Mammary epithelial cell (primary cell): ENCODE data around the gene ADAMTS7.

ENCODE experiments used
- EZH2 ChIP-seq: IDR thresholded peaks from 2 replicates; pipeline ENCODE4 v1.6.1; 2012; ENCODE audit warnings: low read length, inconsistent platforms, borderline replicate concordance
- TF ChIP-seq, protein P1 (sequence below), 2 donors: IDR thresholded peaks in 1 of 2; conservative IDR thresholded peaks in 1 of 2; 2 replicates each; pipeline ENCODE4 v1.5.1; 2011 to 2012; ENCODE audit warnings: inconsistent platforms in 2 of 2, low read length in 2 of 2, mild to moderate bottlenecking in 2 of 2, control low read depth in 1 of 2, low read depth in 1 of 2; ENCODE audit not compliant: insufficient read depth in 1 of 2; ENCODE audit errors: extremely low read depth in 1 of 2

DNA sequence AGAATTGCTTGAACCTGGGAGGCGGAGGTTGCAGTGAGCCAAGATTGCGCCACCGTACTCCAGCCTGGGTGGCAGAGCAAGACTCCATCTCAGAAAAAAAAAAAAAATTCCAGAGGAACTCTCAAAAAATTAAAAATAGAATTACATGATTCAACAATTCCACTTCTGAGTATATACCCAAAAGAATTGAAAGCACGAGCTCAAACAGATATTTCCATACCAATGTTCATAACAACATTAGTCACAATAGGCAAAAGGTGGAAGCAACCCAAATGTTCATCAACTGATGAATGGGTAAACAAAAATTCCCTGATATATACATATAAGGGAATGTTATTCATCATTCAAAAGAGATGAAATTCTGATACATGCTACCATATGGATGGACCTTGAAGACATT lies 44.5 kb upstream of the ADAMTS7 start:
- TF ChIP-seq, protein P1, sequence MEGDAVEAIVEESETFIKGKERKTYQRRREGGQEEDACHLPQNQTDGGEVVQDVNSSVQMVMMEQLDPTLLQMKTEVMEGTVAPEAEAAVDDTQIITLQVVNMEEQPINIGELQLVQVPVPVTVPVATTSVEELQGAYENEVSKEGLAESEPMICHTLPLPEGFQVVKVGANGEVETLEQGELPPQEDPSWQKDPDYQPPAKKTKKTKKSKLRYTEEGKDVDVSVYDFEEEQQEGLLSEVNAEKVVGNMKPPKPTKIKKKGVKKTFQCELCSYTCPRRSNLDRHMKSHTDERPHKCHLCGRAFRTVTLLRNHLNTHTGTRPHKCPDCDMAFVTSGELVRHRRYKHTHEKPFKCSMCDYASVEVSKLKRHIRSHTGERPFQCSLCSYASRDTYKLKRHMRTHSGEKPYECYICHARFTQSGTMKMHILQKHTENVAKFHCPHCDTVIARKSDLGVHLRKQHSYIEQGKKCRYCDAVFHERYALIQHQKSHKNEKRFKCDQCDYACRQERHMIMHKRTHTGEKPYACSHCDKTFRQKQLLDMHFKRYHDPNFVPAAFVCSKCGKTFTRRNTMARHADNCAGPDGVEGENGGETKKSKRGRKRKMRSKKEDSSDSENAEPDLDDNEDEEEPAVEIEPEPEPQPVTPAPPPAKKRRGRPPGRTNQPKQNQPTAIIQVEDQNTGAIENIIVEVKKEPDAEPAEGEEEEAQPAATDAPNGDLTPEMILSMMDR (conservative IDR thresholded peaks at IDR 0.05 in 1 of 2, IDR thresholded peaks at IDR 0.05 in 1 of 2; ENCODE audit: extremely low read depth in 1 of 2, insufficient read depth in 1 of 2, low read depth in 1 of 2, low read length in 2 of 2), result no peak
- no peak for TF ChIP-seq EZH2
